Measurements from ENCODE around the gene DPH6.

GRCh38 chr15:35490511-35490910 lies 55.5 kb downstream of the DPH6 start:
- TF ChIP-seq EZH2 (IDR thresholded peaks at IDR 0.05; ENCODE audit: insufficient read depth, poor library complexity, severe bottlenecking) = no peak
- TF ChIP-seq EZH2phosphoT487 (IDR thresholded peaks at IDR 0.05; ENCODE audit: insufficient read depth, low read depth) = no peak
